Measurements from ENCODE around the gene MAGI2. TPM values are rescaled to one million over a fixed set of nuclear protein-coding genes. Genes with fewer than 3 reads are reported as not detected.

MAGI2 gene
- total RNA-seq, 1 donor from 2014 or later: 13.3 TPM

GRCh38 chr7:78465894-78466293 is 987.6 kb downstream of the MAGI2 start:
- TF ChIP-seq CTCF (conservative IDR thresholded peaks at IDR 0.05): no peak
- Mint-ChIP-seq H3K27ac (no peak overlapping the region), H3K27me3 (peaks cover 22% of the 10 kb centered on the region), H3K36me3 (no peaks in the 10 kb centered on the region), H3K4me3 (no peak overlapping the region), H3K4me1 (ENCODE audit: unreplicated experiment) (peaks cover 7% of the 10 kb centered on the region), H3K9me3 (no peaks in the 10 kb centered on the region)
- no peak for DNase-seq (ENCODE audit: extremely low spot score, unreplicated experiment)

GRCh38 chr7:78463039-78463438 is 990.4 kb downstream of the MAGI2 start:
- H3K4me1 Mint-ChIP-seq (ENCODE audit: unreplicated experiment): no peaks in the 10 kb centered on the region
- H3K36me3 Mint-ChIP-seq: no peaks in the 10 kb centered on the region
- H3K4me3 Mint-ChIP-seq: no peak overlapping the region
- peaks cover 16% of the 10 kb centered on the region for H3K27me3 Mint-ChIP-seq
- no peak for DNase-seq (ENCODE audit: extremely low spot score, unreplicated experiment)
- no peak for TF ChIP-seq CTCF (conservative IDR thresholded peaks at IDR 0.05)
- H3K9me3 Mint-ChIP-seq: no peaks in the 10 kb centered on the region
- no peak overlapping the region for H3K27ac Mint-ChIP-seq

- Mint-ChIP-seq H3K4me1 (ENCODE audit: unreplicated experiment) (no peaks in the 10 kb centered on the region), H3K36me3 (no peaks in the 10 kb centered on the region), H3K4me3 (no peak overlapping the region), H3K27me3 (no peaks in the 10 kb centered on the region), H3K27ac (no peak overlapping the region), H3K9me3 (no peaks in the 10 kb centered on the region)
- no peak for DNase-seq (ENCODE audit: extremely low spot score, unreplicated experiment)
- no peak for TF ChIP-seq CTCF (conservative IDR thresholded peaks at IDR 0.05)
Measured at GRCh38 chr7:78450706-78451105, 1002.8 kb downstream of the MAGI2 start.

DNA sequence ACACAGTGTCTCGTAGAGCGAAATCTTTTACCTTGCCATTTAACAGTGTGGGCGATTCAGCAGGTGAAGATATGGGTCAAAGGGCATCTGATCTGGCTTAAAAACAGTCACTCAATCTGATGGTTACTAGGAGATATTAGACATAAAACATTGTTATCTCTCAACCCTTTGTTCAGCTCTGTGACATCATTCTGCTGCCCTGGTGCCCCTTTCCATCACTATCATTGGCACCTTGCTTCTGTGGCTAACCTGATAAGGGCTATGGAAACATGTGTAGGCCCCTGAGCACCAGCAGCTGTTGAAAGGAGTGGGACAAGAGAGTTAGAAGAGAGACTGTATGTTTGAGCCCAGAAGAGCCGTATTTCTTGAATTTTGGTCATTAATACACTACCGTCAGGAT is 1004.6 kb downstream of the MAGI2 start:
- H3K4me1 Mint-ChIP-seq (ENCODE audit: unreplicated experiment): peaks cover 4% of the 10 kb centered on the region
- no peaks in the 10 kb centered on the region for H3K9me3 Mint-ChIP-seq
- H3K36me3 Mint-ChIP-seq: no peaks in the 10 kb centered on the region
- no peak overlapping the region for H3K4me3 Mint-ChIP-seq
- no peak for DNase-seq (ENCODE audit: extremely low spot score, unreplicated experiment)
- H3K27me3 Mint-ChIP-seq: no peaks in the 10 kb centered on the region
- no peak overlapping the region for H3K27ac Mint-ChIP-seq
- no peak for TF ChIP-seq CTCF (conservative IDR thresholded peaks at IDR 0.05)

DNA sequence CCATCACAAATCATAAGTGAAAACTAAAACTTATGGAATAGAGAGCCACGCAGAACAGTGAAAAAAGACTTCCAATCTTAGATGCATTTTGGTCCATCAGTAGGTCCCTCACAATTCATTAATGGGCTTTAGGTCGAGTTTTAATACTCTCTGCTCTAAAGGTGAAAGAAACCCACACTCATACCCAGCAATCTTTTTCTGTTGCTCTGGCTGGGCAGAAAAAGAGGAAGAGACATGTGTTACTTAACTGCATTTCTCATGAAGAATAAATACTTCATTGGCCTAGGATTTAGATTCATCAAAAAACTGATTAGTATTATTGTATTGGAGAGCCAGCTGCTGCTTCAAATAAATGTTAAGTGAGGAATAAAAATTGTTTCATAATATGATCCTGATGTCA is 1009.2 kb downstream of the MAGI2 start:
- Mint-ChIP-seq H3K4me1 (ENCODE audit: unreplicated experiment) (peaks cover 12% of the 10 kb centered on the region), H3K4me3 (no peak overlapping the region)
- no peak for TF ChIP-seq CTCF (conservative IDR thresholded peaks at IDR 0.05)

GRCh38 chr7:78443811-78444210 is 1009.7 kb downstream of the MAGI2 start:
- TF ChIP-seq CTCF (conservative IDR thresholded peaks at IDR 0.05): peak; percentile 32
- Mint-ChIP-seq H3K9me3 (no peaks in the 10 kb centered on the region), H3K27ac (no peak overlapping the region)

More for the DNA sequence above, 1009.2 kb downstream of the MAGI2 start:
- no peak overlapping the region for H3K27ac Mint-ChIP-seq
- no peak for DNase-seq (ENCODE audit: extremely low spot score, unreplicated experiment)
- H3K36me3 Mint-ChIP-seq: no peaks in the 10 kb centered on the region
- H3K27me3 Mint-ChIP-seq: no peaks in the 10 kb centered on the region
- no peaks in the 10 kb centered on the region for H3K9me3 Mint-ChIP-seq

More at GRCh38 chr7:78443811-78444210, 1009.7 kb downstream of the MAGI2 start:
- Mint-ChIP-seq H3K4me3 (no peak overlapping the region), H3K27me3 (no peaks in the 10 kb centered on the region), H3K4me1 (ENCODE audit: unreplicated experiment) (peaks cover 16% of the 10 kb centered on the region), H3K36me3 (no peaks in the 10 kb centered on the region)
- DNase-seq (ENCODE audit: extremely low spot score, unreplicated experiment): no peak
